ENCODE measurements around the gene ROR1.
"Not testable (repeated sequence)": the region's sequence is repeated elsewhere in the genome, so short reads cannot be mapped to it uniquely, and the experiment has no call there.

ROR1 gene

DNA sequence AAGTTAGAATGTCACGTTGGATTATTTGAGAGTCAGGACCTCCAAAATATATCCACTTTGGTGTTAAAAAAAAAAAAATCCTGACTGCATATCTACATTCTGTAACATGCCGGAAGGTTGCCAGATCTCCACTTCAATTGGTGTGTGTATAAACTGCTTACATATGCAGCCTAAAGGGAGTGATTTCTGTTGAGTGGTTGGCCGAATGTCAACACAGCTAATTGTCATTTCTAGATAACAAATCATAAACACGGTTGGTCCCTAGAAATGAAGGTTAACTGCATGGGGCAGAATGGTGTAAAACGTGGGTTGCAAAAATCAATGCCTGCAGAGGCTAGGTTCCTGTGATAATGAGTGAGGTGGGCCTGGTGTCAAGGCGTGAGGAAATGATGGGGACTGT, 15.0 kb upstream of the ROR1 start:
- DNase-seq (ENCODE audit: low spot score) = no peak

DNA sequence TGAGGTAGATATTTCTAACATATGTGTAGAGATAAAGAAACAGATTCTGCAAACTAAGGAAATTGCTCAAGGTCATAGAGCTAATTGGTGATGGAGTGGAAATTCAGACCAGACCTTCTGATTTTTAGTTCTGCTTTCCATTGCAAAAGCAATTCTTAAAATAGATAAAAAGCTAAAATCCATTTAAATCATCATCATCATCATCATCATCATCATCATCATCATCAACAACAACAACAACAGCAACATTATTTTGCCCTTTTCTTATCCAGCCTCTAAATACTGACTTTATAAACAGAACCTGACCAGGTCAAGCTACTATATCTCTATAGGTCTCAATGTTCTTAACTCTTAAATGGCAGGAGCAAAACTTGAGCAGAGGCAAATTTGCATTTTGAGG, 14.0 kb upstream of the ROR1 start:
- no peak for DNase-seq (ENCODE audit: low spot score)

DNA sequence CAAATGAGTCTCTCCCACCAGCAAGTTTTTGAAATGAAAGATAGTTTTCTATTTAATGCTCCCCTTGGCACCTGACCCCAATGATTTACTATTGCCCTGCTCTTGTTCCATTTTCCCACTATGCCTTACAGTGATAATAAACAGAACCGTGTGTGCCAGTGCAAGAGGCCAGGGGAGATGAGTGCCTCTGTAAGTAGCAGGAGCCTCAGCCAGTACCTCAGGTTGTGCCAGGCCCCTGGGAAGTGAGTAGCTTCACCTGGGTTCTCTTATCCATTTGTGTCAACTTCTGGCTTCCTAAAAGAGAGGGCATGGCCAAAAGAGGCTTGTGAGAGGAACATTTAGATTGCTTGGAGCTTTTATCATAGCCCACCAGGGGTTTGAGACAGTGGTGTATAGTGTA, 3.4 kb upstream of the ROR1 start:
- no peak for DNase-seq (ENCODE audit: low spot score)

DNA sequence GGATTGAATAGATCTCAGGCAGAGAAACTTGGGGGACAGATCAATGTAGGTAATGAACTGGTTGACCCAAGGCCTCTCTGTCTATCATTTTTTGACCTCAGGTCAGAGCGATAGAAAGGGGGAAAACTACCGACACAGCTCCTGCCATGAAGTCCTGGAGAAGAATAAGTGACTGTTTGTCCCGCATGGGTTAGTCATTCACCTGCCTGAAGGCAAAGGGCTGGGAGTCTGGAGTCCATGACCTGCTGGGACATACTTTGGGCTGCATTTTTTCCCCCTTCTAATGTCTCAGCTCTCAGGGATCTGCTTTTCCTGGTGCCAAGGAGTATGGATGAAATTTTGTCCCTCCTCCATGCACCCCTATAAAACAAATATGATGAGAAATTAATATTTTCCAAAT, 1.6 kb upstream of the ROR1 start:
- no peak for DNase-seq (ENCODE audit: low spot score)

DNA sequence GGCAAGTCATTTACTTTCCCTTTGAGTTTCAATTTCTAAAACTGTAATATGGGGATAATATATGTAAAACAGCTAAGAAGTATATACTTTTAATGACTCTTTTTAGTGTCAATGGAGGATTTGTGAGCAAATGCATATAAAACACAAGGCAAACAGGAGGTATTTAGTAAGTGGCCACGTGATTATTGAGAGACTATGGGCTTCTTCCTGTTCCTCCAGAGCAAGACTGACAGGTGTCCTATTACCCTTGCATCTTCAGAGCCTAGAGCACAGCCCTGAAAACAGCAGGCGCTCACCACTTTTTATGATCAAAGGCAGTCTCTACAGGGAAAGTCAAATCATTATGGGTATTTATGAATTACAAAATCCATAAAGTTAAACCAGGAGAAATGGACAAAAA, 941 bp upstream of the ROR1 start:
- DNase-seq (ENCODE audit: low spot score) = no peak

DNA sequence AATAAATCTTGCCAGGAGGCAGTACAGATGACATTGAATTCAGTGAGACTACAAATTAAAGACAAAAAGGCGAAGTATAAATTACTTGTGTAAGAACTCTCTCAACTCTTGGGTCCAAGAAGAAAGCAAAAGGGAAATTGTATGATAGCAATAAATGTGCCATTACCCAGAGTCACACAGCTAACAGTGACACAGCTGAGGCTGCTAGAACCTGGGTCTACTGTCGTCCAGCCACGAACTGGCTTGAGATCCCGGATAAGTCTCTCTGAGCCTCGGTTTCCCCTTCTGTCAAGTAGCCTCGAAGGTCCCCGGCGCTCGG, 362 bp upstream of the ROR1 start:
- no peak for DNase-seq (ENCODE audit: low spot score)

DNA sequence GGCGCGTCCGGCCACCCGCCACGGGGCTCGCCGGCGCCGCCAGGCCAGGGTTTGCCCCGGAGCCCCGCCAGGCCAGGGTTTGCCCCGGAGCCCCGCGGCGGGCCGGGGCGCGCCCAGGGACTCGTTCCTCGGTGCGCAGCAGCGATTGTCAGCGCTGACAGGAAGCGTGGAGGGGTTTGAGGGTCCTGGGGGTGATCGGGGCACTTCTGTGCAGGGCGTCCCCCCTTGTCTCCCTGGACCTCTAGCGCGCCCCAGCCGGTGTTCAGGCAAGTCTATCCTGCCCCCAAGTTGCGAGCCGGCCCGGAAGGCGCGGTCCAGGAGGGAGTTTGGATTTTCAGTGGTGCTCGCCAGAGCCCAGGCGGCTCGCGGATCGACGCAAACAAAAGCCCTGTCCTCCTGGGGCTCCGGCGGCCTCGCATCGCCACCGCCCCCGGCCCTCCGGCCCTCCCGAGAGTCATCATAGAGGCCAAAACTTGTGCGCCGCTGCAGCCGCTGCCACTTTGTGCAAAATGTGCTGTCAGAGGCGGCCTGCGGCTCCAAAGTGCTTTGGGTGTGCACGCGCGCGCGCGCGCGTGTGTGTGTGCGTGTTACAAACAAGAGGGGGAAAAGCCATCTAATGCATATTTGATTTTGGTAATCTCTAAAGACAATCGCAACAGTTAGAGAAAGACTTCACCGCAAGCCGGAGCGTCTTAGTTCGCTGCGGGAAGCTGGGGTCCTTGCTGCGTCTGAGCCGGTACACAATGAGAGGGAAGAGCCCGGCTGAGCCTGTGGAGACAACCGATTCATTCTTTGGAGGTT, 1.0 kb downstream of the ROR1 start:
- DNase-seq (ENCODE audit: low spot score) = no peak

DNA sequence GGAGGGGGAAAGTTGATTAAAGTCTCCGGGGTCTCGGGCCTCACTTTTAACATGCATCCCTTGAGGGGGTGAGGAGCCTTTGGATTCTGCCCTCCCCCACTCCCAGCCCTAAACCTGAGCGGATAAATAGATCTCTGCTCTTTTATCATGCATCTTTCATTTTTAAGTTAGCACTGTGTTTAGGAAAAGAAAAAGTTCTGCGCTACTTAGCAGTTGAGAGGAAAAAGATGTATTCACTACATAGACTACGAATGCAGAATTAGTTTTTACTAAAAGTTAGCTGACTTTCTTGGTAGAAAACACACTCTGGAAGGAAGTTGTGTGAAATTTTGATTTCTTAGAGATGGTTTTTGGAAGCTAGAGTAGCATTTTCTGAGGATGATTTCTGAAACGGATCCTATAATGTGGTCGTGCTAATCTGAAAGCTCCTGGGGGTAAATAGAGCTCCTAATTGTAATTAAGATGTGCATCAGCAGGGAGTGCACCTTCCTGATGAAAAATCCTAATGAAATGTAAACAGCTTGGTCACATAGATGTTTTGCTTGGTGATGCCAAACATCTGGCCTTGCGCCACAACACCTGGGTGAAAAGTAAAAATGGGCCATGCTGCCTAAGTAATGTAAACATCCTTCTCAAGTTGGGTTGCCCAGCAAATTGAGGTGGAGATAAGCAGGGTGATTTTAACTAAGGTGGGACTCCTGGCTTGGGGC, 1.8 kb downstream of the ROR1 start:
- no peak for DNase-seq (ENCODE audit: low spot score)

DNA sequence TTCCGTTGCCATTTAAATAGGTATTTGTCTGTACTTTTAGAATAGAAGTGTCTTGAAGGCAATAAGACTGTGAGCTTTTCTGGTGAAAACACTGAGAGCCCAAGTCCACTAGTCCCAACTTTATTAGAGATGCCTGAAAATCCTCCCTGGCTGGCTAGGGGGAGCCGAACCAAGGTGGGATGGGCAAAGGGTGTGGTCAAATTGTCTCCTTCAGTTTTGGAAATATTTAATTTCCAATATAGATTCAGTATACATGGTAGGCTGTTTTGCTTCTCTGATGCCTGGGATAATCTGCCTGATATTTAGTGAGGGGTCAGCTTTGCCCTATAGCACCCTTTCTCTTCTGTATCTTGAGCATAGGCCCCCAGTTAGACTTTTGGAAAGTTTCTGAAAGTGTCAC, 3.5 kb downstream of the ROR1 start:
- DNase-seq (ENCODE audit: low spot score) = no peak

DNA sequence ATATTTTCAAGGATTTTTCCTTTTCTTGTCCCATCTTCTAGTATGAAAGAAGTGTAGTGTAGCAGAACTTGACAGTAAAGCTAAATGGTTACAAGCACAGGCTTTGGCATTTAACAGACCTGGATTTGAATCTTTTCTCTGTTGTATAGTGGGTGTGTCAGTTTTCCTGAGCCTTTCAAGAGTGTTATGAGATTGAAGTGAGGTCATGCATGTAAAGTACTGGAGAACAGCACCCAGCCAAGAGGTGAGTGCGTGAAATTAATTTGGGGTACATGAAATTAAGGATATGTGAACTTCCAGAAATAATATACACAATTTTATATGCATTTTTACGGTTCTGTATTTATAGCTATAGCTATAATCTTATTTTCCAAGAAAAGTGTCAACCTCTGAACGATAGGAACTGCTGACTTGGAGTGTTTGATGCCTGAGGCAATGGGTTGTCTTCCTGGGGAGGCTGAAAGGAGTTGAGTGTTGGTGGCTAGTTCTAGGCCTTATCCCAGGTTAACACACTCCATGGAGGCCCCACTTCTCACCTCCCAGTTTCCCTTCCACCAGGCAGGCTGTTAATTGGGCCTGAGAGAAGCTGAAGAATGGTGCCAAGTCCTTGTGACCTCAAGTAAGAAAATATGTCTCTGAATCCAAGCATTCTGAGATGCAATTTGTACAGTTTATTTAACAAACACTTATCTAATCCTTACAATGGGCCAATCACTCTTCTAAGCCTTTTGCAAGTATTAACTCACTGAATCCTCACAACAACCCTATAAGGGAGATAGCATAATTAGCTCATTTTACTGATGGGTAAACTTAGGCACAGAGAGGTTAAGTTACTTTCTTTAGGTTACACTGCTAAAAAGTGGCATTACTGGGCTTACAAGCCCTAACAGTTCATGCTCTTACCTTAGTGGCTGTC, 4.4 kb downstream of the ROR1 start:
- DNase-seq (ENCODE audit: low spot score) = no peak

DNA sequence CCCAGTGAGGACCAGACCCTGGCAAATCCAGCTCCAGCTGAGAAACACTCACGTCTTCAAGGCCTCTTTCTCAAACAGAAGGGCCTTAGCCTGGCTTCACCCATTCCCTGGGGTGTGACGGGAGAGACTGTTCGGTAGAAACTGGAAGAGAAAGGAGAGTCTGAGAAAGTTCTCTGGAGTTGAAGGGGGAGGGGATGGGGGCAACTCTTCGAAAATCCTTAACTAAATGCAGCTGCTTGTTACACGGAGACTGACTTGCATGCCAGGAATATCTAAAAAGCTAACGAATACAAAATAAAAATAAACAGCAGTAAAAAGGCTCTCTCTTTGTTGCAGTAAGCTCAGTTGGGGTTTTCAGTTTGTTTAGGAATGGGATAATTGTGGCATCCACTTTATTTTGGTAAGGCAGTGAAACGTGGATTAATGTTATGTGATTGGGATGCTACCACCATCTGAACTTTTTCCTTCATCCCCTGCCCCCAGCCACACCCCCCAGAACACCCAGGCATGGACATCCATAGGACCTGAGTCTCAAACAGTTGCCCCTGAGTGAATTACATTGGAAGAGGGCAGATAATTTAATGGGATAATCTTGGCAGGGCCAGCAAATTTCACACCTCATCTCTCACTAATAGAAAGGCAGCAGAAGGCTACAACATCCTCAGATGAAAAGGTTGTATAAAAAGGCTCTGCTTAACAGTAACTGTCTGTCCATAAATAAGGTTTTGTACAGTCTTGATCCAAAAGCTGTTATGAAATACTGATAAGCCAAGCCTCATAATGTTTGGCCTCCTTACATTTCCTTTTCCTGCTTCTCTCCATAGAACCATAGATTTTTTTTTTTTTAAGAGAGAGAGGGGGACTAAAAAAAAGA, 5.8 kb downstream of the ROR1 start:
- no peak for DNase-seq (ENCODE audit: low spot score)

DNA sequence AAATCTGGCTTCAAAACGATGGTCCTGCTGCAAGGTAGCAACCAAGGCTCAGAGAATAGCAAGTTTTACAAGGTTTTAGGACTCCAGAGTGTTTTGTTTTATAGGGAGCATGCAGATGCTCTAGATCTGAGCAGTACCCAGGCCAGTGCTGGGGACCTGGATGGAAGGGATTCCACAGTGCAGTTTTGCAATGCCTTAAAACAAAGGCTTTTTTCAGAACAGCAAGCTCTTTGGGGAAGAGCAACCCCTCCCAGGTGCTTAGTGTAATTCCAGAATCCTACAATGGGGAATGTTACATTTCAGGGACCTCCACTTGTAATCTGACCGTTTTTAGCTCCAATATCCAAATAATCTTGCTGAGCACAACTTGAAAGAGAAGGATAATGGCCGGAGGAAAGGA, 6.7 kb downstream of the ROR1 start:
- no peak for DNase-seq (ENCODE audit: low spot score)

DNA sequence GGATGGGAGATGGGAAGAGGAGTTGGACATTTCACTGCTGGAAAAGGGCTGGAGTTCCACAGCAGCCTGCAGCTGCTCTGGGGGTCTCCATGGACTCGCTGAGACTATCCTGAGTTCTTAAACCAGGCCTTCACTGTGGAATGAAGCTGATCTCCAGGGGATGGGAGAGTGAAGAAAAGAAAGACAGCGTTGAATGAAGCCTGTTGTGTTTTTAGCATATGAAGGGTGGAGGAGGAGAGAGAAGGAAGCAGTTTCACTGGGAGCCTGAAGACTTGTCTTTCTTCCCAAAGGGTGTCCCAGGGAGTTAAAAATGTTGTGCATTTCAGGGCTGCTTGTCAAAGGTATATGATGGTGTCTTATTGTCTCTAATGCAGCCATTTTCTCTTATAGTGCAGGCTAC, 9.2 kb downstream of the ROR1 start:
- DNase-seq (ENCODE audit: low spot score) = no peak

DNA sequence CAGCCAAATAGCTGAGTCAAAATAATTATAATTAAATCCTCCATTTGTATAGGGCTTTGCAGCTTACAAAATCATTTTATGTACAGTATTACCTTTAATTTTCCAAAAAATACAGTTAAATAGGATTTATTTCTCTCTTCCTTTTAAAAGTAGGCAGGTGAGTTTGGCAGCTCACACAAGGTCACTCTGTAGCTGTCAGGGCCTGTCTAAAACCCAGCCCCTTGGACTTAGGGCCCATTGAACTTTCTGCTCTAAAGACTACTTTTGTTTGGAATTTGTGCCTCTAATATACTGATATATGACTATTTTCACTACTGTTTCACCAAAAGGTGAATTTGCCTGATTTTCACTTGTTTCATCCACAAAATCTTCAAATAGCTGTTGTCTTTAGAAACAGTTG, 10.3 kb downstream of the ROR1 start:
- no peak for DNase-seq (ENCODE audit: low spot score)

DNA sequence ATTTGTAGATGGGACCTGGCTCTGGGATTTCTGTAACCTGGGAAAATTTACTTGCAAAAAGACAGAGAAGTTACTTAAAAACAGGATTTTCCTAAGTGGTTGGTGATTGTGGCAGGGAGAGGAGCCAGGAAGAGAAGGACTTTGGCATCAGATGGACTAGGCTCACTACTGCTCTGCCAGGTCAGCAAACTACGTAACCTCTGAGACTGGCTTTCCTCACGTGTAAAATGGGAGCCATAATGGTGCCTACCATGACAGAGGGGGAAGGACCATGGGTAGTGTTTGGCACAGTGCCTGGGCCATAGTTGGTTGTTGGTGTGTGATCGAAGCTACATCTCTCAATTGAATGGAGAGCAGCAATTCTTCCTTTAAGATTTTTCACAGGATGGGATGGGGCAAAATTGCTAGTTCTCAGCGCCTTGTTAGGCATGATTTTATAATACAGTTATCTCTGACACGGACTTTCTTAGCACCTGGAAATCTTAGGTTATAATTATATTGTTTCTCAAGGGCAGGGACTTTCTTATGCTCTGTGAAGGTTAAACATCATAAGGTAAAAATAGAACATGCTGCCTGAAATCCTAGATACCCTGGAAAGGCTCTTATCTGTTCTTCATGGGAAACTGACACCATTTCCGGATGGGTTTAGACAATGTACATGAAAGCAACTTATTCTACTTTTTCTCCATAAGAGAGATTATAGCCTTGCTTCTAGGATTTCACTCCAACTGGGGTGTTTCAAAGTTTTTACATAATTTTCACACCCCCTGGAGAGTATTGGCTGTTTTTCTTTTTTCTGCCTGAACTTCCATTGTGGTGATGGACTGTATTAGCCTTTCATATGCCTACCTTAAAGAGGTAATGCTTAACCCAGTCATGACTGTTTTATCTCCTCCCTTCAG, 10.9 kb downstream of the ROR1 start:
- DNase-seq (ENCODE audit: low spot score) = no peak

DNA sequence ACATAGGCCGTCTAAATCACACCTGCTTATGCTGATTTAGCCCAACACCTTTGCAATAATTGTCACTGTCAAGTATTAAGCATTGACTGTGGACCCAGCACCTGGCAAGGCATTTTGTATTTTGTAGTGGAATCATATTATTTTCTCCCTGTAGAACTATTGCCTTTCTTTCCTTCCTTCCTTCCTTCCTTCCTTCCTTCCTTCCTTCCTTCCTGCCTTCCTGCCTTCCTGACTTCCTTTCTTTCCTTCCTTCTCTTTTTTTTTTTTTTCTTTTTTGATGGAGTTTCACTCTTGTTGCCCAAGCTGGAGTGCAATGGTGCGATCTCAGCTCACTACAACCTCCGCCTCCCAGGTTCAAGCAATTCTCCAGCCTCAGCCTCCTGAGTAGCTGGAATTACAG, 13.5 kb downstream of the ROR1 start:
- not testable (repeated sequence) for DNase-seq (ENCODE audit: low spot score)

DNA sequence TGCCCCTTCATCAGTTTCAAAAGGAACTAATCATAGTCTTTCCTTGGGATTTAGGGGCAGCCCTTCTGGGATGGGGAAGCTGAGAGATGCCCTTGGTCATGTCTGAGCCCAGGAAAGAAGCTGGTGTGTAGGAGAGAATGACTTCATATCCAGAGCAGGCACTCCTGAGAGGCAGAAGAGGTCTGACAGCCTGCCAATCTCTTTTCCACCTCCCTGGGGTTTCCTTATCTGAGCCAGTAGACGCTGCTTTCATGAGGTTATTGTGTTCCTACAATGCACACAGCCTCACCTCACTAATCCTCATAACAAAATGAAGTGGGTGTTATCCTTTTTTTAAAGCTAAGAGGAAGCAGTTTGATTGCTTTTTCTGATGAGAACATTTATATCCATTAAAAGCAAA, 14.1 kb downstream of the ROR1 start:
- DNase-seq (ENCODE audit: low spot score) = no peak

DNA sequence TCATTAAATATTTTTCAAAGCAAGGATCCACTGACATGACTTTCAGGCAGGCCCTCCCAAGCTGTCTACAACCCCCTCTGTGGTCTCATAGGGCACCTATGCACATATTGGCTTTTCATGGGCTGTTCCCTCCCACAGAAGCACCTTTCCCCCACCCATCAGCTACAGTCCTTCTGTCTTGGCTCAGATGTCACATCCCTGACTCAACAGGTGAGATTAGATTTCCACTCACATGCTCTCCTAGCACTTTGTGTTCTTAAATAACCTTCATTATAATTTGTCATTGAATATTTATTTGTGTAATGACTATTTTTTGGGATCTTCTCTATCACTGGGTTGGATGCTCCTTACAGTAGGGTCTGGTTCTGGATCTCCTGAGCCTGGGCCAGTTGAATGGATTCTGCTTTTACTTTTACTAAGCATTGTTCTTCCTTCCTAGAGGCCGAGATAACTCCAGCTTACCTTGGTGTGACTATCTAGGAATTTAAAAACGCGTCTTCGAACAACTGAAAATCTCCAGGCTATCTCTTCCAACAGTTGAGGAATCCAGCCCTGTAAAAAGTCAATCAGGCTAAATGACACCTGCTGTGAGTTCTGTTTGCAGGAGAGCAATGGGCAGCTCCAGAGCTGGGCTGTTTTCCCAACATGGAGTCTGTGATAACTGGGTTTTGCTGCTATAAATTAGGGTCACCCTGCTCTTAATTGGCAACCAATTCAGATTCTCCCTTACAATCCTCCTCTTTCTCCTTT, 16.2 kb downstream of the ROR1 start:
- no peak for DNase-seq (ENCODE audit: low spot score)

DNA sequence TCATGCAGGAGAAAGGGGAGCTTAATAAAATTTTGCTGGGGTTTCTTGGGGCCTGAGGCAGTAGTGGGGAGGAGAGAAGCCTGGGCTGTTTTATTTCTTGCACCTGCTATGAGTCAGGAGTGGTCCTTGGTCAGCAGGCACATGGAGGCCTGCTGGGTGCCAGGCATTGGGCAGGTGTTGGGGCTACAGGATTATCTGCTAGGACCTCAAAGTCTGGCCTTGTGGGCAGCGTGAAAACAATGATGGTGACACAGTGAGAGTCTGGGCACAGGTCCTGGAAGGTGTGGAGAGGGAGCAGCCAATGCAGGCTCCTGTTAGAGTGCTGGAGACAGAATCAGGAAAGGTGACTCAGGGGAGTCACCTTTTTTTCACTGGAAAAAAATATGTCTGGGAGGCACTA, 17.2 kb downstream of the ROR1 start:
- no peak for DNase-seq (ENCODE audit: low spot score)

DNA sequence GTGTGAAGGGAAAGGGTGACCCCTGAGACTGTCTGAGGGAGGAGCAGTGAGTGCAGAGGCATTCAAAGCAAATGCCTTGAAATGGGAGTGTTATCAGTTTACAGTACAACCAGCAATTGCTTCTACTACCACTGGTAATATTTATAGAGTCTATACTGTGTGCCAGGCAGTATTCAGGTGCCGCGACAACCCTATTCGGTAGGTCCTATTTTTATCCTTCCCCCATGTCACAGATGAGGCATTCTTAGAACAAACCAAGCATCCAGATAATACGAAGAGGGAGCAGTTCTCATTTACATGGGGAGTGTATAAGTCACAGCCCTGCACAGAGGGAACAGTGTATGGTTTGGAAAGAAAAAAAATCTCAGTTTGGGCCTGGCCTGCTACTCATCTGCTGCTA, 18.3 kb downstream of the ROR1 start:
- DNase-seq (ENCODE audit: low spot score) = no peak
